Tibial nerve (tissue), 4 donors: ENCODE measurements around the gene CACNA1I.

ENCODE experiments used
- CTCF ChIP-seq, 5 experiments: fragments of 200-600 bp in 3 of 5; fragments of 450-650 bp in 2 of 5; sonication (generic) in 3 of 5; IDR thresholded peaks; one replicate each; pipeline ENCODE4 v1.5.1; 2016 to 2019; ENCODE audit warnings: antibody characterized with exemption in 5 of 5, mild to moderate bottlenecking in 3 of 5, moderate library complexity in 2 of 5
- EP300 ChIP-seq, 2 donors: sonication (generic); formaldehyde crosslinking; IDR thresholded peaks; one replicate each; pipeline ENCODE4 v1.6.1; 2017; ENCODE audit warnings: antibody characterized with exemption in 2 of 2, mild to moderate bottlenecking in 1 of 2

- no peak for TF ChIP-seq CTCF (IDR thresholded peaks at IDR 0.05)
- no peak for TF ChIP-seq EP300 (IDR thresholded peaks at IDR 0.05)
These were observed 154.3 kb downstream of the CACNA1I start for GRCh38 chr22:39724857-39725256.
